Renal cortical epithelial cell (primary cell): ENCODE measurements around the gene GID8. TPM values are rescaled to one million over a fixed set of nuclear protein-coding genes. Genes with fewer than 3 reads are reported as not detected.
A peak's percentile ranks its signal among the peaks of the same experiment; 100 is the strongest.

ENCODE experiments used
- DNase-seq: peaks from one replicate; pipeline ENCODE4 v3.0.0-alpha.2; 2011; ENCODE audit warnings: low read depth
- total RNA-seq: library from RNA; depleted of rRNA; stranded (reverse); fragments of >200 nt; gene quantifications from 2 replicates; pipeline ENCODE4 v1.2.3, GENCODE V29; 2014

GID8 gene
- 37.0 and 47.5 TPM in 2 replicates for total RNA-seq

DNA sequence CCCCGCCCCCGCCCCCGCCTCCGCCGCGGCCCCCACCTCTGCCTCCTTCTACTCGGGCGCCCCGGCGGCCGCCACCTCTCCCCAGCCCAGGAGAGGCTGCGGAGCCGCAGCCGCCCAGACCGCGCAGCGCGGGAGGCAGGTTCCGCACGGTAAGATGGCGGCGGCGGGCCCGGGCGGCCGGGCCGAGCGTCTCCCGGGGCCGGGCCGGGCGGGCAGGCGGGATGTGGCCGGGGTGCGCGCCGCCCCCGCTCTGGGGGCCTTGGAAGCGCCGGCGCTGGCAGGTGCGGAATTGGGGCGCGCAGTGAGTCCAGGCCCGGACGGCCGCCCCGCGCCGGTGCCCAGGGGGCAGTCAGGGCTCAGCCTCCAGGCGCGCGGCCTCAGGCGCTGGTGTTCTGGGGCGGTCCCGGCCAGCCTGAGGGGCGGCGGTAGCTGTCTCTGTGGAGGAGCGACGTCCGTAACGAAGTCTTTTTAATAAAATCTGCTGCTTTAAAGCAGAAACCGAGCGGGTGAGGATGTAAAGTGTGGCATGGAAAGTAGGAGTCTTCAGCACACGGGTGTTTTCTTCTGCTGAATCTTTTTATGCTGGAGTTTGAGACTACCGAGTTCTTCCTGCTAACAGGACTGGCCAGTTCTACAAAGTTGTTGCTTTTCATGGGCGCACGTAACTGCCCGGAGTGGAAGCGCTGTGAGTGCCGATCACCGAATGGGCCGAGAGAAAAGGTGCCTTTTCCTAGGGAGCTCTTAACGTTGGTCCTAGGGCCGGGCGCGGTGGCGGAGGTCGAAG is at the start of gene GID8:
Gene GID8 (plus strand): TSS at position 43 of the 784 bp plus-strand sequence. CDS start 3,356 bp downstream, outside the sequence.
- no peak for DNase-seq

DNA sequence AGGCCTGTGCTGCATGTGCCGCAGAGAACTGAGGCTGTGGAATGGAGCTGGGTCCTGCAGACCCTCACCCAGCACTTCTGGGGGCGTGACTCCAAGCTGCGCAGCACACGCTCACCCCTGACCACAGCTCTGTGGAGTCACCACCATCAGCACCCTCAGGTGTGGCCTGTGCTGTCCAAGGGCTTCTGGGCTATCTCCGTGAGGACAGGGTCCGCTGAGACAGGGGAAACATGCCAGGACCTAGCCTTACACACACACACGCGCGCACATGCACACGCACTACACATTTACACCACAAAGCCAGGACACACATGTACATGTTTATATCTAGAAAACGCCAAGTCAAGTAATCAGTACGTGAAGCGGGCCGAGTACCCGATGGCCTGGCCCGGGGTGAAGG is 49.5 kb upstream of the GID8 start:
- no peak for DNase-seq

DNA sequence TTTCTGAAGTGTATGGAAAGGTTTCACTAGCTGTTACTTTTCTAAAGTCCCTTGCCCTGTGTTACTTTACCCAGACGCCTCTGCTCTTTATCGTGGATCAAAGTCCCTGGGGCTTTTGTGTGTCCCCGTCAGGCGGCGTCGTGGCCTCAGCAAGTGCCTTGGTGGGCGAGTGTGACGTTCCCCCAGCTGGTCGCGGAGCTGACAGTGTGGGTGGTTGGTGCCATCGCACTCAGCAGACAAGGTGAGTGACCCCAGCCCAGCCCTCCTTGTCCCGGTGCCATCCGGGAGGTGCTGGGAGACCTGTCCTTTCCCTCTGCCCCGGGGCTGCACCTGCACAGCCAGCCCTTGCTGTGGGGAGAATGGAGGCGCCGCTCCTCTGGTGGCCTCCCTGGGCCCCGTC is 49.0 kb upstream of the GID8 start:
- no peak for DNase-seq

DNA sequence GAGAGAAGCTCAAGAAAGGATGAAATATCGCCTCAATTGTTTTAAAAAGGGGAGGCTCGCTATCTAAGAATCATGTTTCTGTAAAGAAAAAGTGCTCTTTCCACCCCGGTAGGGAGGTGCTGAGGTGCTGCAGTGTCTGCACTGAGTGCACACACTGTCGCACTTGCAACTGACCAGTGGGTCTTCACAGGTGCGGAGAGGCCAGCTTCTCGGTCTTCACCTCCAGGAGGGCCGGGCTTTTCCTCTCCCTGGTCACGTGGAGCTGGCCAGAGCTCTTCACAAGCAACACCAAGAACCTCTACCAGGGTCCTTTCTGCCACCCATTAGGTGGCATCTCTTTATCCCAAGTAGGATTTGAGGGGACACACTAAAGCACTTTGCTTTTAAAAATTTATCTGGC is 48.5 kb upstream of the GID8 start:
- no peak for DNase-seq

DNA sequence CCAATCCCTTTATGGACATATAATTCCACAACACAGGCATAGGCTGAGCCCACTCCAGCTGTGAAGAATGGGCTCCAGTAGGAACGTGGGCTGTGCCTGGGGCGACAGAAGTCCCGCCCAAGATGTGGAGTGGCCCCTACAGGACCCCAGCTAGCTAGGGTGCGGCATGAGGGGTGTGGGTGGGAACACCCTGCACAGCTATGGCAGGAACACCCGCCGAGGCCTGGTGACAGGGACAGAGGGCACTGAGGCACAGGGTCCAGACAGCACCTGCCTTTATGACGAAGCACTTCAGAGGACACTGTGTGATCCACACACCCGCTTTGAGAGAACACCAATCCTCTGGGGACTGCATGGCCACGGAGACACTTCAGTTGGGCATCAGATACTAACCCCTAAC is 48.1 kb upstream of the GID8 start:
- no peak for DNase-seq

DNA sequence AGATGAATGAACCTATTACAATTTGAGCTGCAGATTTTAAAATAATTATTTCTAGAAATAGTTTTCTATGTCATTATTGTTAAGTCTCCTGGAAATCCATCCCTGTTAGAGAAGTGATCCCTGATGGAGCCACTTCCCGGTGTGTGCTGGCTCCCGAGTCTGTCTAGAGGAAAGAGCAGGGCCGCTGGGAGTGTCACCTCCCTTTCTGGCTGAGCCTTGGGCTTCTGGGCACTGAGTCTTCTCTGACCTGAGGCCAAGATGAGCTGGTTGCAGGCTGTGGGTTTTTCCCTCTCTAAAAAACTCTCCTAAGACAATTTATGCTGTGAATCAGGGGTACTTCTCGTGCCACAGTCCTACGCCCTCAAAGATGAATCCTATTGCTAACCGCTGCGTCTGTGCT is 47.5 kb upstream of the GID8 start:
- no peak for DNase-seq

DNA sequence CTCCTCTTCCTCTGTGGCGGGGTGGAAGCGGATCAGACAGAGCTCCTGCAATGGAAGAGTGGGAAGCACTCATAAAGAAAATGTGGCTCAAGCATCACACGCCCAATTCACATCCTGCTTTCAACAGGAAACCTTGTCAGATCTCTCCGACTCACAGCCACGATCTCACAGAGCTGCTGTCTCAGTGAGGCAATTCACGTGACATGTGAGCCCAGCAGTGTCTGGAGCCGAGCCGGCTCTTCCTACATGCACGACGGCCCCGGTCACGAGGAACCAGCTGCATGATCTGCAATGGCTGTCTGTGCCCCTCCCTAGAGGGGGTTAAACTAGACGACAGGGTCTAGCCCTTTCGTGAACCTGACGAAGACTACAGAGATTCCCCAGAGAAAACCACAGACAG is 46.8 kb upstream of the GID8 start:
- no peak for DNase-seq

DNA sequence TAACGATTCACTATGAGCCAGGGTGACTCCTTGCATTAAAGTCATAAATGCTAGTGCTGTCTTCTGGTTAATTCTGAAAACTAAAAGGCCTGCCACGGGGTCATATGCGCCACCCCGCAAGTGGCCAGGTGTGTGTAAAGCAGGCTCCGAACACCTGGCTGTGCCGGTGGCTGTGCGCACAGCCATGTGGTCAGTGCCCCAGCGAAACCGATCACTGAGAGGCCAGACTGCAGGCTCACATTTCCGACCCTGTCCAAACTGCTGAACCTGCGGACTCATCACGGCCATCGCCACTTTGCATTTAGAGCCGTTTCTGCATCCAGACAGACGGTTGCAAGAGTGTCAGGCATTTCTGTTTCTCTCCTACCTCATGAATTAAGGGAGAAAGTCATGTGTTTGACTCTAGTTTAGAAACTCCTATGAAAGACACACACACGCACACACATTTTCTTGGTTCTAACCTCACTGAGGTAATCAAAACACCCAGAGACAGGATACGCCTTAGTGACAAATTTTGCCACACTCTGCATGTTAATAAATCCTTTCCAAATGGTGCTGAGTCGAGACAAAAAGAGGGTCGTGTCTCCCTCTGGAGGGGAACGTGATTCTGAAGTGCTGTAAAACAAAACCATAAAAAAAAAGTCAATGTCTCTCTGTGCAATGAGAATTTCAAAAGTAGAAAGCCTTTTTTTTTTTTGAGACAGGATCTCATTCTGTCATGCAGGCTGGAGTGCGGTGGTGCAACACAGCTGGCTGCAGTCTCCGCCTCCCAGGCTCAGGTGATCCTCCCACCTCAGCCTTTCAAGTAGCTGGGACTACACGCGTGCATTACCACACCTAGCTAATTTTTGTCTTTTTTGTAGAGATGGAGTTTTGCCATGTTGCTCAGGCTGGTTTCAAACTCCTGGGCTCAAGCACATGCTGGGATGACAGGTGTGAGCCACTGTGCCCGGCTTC is 45.3 kb upstream of the GID8 start:
- no peak for DNase-seq

DNA sequence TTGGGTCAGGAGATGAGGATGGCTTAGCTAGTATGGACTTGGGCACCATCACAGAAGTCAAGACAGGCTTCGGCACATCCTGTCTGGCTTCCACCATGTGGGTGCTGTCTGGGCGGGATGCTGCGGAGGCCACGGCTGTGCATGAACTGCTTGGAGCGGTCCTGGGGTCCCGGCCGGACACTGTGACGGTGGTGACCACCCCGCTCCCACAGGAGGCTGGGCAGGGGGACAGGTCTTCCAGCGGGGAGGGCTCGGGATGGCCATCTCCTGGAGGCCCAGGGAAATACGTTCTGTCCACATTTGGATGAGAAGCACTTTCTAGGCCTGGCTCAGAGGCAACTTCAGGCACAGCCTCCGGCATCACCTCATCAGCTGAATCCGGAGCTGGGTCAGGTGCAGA is 44.2 kb upstream of the GID8 start:
- DNase-seq: no peak

DNA sequence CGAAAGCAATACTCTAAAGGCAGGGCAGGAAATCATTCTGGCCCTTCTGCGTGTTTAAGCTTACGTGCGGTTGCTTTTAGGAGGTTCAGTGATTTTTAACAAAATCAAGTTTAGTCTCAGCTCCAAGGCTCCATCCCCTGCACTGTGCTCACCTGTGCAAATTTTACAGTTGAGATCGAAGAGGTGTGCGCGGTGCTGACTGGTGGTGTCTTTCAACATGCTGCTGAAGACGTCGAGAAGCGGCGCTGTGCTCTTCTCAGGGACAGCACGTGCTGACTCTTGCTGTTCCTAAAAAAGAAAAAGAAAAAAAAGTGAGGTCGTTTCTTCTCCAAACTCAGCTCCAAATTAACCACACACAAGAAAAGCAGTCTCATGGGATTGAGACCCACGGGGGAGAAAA is 43.7 kb upstream of the GID8 start:
- DNase-seq: no peak

DNA sequence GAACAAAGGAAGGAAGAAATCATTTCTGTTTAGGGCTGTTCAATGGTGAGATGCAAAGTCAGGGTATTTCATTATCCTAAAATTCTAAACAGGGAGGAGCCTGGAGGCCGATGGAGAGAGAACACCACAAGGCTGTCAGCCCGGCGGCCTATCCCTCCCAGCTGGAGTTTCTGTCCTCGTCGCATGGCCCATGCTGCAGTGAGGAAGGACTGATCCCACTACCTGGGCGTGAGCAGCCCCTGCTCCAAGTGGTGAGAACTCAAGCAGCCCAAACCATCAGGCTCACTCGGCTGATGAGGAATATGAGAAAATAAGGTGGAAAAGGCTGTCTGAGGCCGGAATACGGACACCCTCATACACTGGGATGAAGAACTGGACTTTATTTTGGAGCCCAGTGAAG is 42.4 kb upstream of the GID8 start:
- DNase-seq: no peak

DNA sequence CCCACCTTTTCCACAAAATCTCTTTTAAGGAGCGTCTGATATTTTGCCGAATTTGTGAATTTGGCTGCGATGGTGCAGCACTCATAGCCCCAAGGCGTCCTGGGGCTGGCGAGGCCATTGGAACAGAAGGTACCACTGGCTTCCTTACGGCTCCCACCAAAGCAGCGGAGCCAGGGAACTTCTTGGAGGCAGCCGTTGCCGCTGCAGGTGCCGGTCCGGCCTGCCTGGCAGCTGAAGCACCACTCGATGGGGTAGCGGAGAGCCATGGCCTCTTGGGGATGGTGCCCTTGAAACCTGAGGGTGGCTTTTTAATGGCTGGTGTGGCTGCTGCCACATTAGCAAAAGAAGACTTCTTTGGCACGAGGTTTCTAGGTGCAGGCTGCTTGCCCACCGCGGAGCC is 41.4 kb upstream of the GID8 start:
- DNase-seq: no peak

DNA sequence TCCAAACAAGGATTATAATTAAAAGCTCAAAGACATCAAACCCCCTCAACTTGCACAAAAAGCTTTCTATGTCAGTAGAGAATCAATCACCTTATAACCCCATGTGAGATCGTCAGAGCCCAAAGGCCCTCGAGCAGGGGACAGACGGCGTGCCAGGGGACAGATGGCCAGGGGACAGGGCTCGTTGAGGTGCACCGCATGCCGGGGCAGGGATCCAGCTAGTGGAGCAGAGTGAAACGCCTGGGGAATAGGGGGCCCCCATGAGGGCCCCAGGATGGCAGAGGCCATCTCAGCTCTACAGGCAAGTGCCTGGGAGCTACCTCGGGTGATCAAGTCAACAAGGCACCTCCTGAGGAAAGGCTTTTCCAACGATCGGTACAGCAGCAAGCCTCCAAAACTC is 40.3 kb upstream of the GID8 start:
- DNase-seq: no peak

DNA sequence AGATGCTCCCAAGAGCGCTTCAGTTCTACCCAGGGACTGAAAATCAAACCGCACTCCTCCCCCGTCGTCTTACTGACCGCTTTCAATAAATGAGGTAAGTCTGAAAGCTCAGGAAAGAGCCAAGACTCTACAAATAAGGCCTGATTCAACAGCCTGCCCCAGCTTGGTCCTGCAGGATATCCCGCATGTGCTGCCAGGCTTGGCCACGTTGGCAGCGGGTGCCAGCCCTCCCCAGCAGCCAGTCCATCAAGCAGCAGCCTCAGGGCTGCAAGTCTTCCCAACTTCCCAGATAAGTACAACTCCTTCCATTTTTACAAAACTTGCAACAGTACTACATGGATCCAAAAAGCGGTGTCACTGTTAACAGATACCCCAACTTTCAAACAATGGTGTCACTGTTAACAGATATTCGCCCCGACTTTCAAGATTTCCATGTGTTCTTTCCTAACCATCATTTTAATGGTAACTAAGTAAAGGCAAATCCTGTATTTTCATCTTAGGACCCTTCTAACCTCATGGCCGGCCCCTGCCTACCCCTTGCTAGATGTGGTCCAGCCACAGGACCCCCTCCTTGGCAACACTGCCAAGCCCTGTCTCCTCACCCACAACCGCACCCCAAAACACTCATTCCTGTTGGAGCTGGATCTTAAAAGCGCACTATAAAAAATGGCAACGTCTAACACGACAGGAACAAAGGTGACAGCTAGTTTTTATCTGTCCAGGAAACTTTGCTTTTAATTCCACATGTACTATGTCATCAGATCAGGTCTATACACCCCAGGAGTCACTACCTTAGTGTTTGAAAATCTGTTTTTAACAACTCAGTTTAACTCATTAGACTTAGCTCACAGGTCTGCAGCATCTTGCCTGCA is 39.6 kb upstream of the GID8 start:
- DNase-seq: no peak

DNA sequence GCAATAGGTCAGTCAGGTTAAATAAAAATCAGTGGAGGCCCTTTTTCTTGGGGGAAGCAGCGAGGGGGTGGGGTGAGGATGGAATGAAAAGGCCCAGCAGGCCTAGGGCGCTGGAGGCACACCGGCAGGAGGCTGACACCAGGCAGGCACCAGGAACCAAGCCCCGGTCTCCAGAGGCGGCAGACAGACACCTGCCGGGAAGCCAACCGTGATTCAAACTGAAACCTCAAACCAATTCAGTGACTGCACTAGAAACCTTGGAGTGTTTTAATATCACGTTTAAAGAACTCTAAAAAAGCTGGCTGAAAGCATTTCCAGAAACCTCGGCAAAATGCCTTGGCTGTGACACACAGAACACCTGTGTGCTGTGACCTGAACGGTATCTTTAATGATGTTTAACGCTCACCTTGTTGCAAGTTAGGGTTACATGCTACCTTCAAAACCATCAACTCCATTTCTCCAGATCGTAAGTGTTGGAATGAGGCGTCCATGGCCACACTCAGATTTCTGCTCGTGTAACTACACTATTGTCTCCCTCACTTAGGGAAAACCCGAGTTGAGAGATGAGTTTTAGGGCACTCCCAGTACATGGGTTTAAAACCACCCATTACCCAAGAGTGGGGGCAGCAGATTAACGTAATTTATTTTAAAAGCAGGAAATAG is 38.8 kb upstream of the GID8 start:
- DNase-seq: no peak

DNA sequence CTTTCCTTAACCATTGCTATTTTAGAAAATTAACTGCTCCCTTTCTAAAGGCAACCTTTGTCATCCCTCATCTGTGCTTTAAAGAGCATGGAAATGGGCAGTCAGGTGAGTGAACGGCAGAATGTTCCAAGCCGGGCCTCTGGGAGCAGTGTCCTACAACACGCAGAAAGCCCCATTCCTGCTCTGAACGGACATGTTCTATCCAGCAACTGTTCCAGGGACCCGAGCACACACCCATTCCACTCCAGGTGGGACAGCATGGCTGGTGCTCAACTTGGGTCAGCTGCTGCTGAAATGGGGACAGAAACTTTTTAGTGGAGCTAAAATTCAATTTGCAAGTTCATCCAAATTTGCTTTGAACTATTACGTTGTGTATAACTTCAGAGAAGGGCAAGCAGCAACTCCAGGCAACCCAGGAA is 38.3 kb upstream of the GID8 start:
- DNase-seq: no peak

DNA sequence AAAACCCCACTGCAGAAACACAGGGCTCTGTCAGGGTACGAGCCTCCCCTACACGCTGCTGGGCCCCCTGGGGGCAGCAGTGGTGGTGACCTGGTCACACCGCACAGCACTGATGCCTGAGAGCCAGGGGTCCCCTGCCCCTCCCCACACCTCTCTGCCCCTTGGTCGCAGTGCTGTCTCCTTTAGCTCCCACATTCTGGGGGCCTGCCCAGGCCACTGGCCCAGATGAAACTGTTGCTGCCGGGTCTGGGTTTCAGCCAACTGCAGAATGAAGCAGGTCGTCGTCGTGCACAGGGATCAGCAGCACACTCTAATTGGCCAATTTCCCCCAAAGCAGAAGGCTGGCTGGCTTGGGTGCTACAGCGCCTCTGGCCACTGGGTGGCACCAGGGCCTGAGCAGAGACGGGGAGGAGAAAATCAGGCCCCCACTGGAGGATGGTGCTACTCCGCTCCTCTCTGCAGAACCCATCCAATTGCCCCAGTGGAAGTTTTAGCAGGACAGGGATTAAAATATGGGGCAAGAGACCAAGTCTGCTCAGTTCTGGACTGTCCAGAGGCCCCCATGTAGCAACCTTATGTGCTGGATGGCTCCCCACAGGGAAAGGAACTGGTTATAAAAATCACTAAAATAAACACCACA is 37.8 kb upstream of the GID8 start:
- peak; percentile 41 for DNase-seq

DNA sequence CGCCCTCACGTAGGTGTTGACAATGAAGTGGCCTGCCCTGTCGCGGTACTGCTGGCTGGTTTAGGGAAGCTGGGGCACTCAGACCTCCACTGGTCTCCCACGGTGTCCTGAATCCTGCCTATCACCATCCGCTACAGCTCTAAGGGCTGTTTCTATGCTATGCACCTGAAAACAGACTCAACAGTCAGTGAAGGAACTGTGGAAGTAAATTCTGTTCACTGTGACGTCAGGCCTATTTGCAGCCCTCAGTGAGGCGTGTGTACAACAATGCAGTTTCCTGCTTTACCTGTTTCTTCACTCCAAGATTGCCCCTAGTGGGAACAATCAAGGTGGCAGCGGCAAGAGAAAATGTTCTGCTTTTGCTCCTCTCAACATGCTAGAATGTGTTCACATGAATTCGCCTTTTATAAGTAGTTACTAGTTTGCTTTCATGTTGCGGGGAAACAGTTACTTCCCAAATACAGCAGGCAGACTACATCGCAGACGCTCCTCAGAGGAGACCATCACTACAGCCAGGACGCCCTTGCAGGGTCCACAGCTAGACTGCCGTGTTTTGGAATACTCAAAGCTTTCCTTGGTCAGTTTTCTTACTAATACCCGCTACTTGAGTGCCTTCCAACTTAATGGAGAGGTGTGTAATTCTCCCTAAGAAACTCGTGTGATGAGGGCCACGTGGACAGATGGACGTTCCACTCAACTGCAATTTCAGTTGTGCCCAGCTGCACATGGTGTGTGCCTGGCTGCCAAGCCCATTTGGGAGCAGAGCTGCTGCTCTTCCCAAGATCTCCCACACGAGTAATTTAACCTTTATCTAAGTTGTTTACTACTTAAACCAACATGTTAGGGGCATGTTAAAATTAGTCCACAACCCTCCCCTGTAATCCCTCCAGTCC is 37.0 kb upstream of the GID8 start:
- peak; percentile 55 for DNase-seq

DNA sequence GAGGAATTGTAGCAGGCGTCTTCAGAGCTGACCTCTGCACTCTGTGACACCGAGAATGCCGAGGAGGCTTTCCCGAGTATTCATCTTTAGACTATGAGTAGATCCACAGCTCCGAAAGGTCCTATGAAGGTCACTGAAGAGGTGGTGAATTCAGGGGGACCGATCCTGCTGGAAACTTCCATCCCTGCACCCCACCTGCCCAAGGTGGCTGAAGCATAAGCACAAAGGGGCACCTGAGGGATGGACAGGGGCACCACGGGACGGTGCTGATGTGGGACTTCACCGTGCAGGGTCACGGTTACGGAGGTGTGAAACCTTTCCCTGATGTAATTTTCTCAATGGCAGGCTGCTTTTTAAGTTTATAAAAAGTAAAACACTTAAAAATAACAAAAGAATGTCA is 36.1 kb upstream of the GID8 start:
- DNase-seq: no peak
